ENCODE measurements around the gene GSTA4. TPM values are rescaled to one million over a fixed set of nuclear protein-coding genes. Genes with fewer than 3 reads are reported as not detected.

GSTA4 gene
- total and polyA plus RNA-seq, 2 of the 13 experiments (the other 11 are each of a cell fraction or from before 2014, with no cell fraction given) = 34.1 to 53.6 TPM

DNA sequence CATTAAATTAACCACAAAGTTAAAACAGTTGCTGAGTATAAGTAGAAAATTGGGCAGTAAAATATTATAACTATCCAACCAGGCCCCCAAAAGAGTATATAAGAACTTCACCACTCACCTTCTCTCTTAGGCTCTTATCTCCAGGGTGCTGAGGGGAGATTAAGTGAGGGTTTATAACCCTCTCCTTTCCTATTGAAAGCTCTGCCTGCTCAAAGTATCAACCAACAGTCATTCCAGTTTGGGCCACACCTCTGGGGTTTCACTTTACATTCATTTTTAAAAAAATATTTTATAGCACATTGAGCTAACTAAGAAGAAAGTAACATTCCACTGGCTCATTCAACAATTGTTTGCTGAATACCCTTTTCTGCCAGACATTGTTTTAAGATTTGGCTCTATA, 22.1 kb downstream of the GSTA4 start (continued):
- TF ChIP-seq SRY (CRISPR knock-in tag; IDR thresholded peaks at IDR 0.05) = no peak

GRCh38 chr6:52969359-52969758, 25.7 kb downstream of the GSTA4 start:
- in situ Hi-C loops (cut with HindIII; ENCODE audit: extremely low pct_ligation_motif_present, low pct_unique_long_range_greater_than_20kb) (no loop called here), intact Hi-C loops (cut with micrococcal nuclease; ENCODE audit: unreplicated experiment) (no loop called here)
- no peak overlapping the region for H2AFZ ChIP-seq (ENCODE audit: low read length)
- no peaks in the 10 kb centered on the region for H3K36me3 ChIP-seq (replicated peaks in 1 of 2; ENCODE audit: control insufficient read depth in 1 of 2, insufficient read depth in 2 of 2, low read length in 2 of 2)
- H3K27ac ChIP-seq (ENCODE audit: extremely low read length, insufficient read depth, low read length) = no peak overlapping the region
- ChIA-PET POLR2A (no interaction called here), CTCF (ENCODE audit: low intra/inter-chr PET ratio, low total read pairs) (no interaction called here)
- H3K4me2 ChIP-seq (ENCODE audit: low read depth, low read length) = no peak overlapping the region
- peaks cover 0 to 12% of the 10 kb centered on the region in 2 experiments; a peak in 2 of 5 replicates for H3K27me3 ChIP-seq (ENCODE audit: control insufficient read depth in 1 of 2, insufficient read depth in 2 of 2, low read length in 2 of 2)
- H3K4me1 ChIP-seq (ENCODE audit: insufficient read depth, low read length) = no peaks in the 10 kb centered on the region; the same call in 1 of the 2 replicates
- no peak overlapping the region for H3K9ac ChIP-seq (ENCODE audit: insufficient read depth, low read depth, low read length)
- no TSS peak for BruUV-seq (replicated peaks)
- ATAC-seq (no peak), FAIRE-seq (no peak), DNase-seq (ENCODE audit: low spot score) (no peak)
- TF ChIP-seq, protein P1, sequence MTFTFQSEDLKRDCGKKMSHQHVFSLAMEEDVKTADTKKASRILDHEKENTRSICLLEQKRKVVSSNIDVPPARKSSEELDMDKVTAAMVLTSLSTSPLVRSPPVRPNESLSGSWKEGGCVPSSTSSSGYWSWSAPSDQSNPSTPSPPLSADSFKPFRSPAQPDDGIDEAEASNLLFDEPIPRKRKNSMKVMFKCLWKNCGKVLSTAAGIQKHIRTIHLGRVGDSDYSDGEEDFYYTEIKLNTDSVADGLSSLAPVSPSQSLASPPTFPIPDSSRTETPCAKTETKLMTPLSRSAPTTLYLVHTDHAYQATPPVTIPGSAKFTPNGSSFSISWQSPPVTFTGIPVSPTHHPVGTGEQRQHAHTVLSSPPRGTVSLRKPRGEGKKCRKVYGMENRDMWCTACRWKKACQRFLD (CRISPR knock-in tag; IDR thresholded peaks at IDR 0.05; ENCODE audit: borderline replicate concordance) = no peak
- TF ChIP-seq ZNF768 (CRISPR knock-in tag; IDR thresholded peaks at IDR 0.05) (no peak), PITX1 (CRISPR knock-in tag; IDR thresholded peaks at IDR 0.05) (no peak), ZNF670 (CRISPR knock-in tag; IDR thresholded peaks at IDR 0.05; ENCODE audit: borderline replicate concordance) (no peak), YEATS4 (CRISPR knock-in tag; IDR thresholded peaks at IDR 0.05; ENCODE audit: borderline replicate concordance) (no peak)
- TF ChIP-seq, protein P2, sequence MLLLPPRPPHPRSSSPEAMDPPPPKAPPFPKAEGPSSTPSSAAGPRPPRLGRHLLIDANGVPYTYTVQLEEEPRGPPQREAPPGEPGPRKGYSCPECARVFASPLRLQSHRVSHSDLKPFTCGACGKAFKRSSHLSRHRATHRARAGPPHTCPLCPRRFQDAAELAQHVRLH (CRISPR knock-in tag; IDR thresholded peaks at IDR 0.05; ENCODE audit: borderline replicate concordance, low read depth) = no peak
- no peaks in the 10 kb centered on the region for H4K20me1 ChIP-seq (ENCODE audit: insufficient read depth, low read length)
- H3K4me3 ChIP-seq (replicated peaks in 1 of 3; ENCODE audit: insufficient read depth in 1 of 3, low read depth in 2 of 3, low read length in 3 of 3) = no peak overlapping the region
- H3K9me3 ChIP-seq (ENCODE audit: low read length) = no peaks in the 10 kb centered on the region
- H3K79me2 ChIP-seq (ENCODE audit: insufficient read depth, low read length) = no peaks in the 10 kb centered on the region
- 90% methylated on average over 2 of the region's 2 CpGs for WGBS (ENCODE audit: low lambda C conversion rate)
